Large intestine (tissue), 3 donors: ENCODE measurements around the gene ATP9A. TPM values are rescaled to one million over a fixed set of nuclear protein-coding genes. Genes with fewer than 3 reads are reported as not detected.

Experiments
- DNase-seq, 2 donors: peaks; one replicate each; pipeline versions ENCODE4 v3.0.0 to v3.0.0-alpha.2; 2013
- H3K27ac ChIP-seq: one replicate; pipeline ENCODE4 v1.5.1; 2013; ENCODE audit warnings: low read length
- H3K27me3 ChIP-seq: 2 replicates; pipeline ENCODE4 v1.6.1; 2013; ENCODE audit warnings: low read length; ENCODE audit not compliant: control insufficient read depth, insufficient read depth
- H3K36me3 ChIP-seq: 2 replicates; pipeline ENCODE4 v1.6.1; 2013; ENCODE audit warnings: low read length; ENCODE audit not compliant: control insufficient read depth, insufficient read depth
- H3K4me1 ChIP-seq: one replicate; pipeline ENCODE4 v1.6.1; 2013; ENCODE audit warnings: low read length; ENCODE audit not compliant: control insufficient read depth, insufficient read depth
- H3K4me3 ChIP-seq: one replicate; pipeline ENCODE4 v1.5.1; 2013; ENCODE audit warnings: low read length
- H3K9me3 ChIP-seq: one replicate; pipeline ENCODE4 v1.6.1; 2013; ENCODE audit warnings: mild to moderate bottlenecking, low read depth, low read length, moderate library complexity; ENCODE audit not compliant: control insufficient read depth
- WGBS: methylation state at CpG from one replicate; pipeline ENCODE4 v1.1.5; 2013; ENCODE audit warnings: low lambda C conversion rate; ENCODE audit not compliant: insufficient coverage; 5-methylcytosine and 5-hydroxymethylcytosine counted together
- polyA plus RNA-seq: library from polyadenylated mRNA; unstranded; fragments of 120-200 nt; gene quantifications from one replicate; pipeline ENCODE4 v1.2.1, GENCODE V29; 2013

Gene ATP9A
- polyA plus RNA-seq, 1 donor: 46.3 TPM

DNA sequence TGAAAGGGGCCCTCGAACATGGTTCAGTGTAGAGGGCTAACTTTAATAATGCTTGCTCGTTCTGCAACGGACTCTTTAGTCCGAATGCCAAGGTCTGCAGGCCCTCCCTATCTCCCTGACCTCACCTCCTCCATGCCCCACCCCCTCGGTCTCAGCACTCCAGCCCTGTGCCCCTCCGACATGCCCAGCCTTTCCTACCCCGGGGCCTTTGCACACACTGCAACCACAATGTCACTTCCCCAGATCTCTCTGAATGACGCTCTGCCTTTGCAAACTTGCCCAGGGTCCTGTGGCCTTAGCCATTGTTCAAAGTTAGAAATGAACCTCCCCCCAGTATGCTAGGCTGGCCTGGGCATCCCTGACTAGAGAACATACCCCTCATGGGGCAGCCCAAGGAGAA lies 175.6 kb downstream of the ATP9A start:
- H3K4me3 ChIP-seq: no peak overlapping the region
- no peaks in the 10 kb centered on the region for H3K27me3 ChIP-seq
- H3K27ac ChIP-seq: no peak overlapping the region
- peaks cover 6% of the 10 kb centered on the region for H3K36me3 ChIP-seq
- DNase-seq: no peak
- H3K4me1 ChIP-seq: no peaks in the 10 kb centered on the region
- WGBS: 100% methylated on average over 3 of the region's 8 CpGs
- no peaks in the 10 kb centered on the region for H3K9me3 ChIP-seq

DNA sequence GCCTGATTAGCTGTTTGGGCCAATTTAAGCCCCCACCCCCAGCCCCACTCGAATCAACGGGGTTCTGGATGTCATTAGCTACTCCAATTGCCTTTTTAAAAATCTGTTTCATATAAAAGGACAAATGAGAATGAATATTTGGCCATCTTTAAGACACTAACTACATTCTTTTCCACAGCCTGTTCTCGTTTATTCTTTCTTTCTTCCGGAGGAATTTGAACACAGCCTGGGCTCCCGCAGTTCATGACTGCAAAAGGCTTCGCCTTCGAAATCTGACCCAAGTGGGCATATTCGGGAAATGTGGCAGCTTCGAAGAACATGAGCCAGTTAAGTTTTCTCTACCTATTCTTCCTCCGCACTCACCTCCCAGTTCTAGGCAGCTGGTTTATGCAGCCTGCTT lies 176.3 kb downstream of the ATP9A start:
- H3K27me3 ChIP-seq: no peaks in the 10 kb centered on the region
- peaks cover 3% of the 10 kb centered on the region for H3K36me3 ChIP-seq
- whole genome bisulfite sequencing: no CpG with 5 or more reads among the region's 10 CpGs
- H3K4me3 ChIP-seq: no peak overlapping the region
- H3K27ac ChIP-seq: no peak overlapping the region
- no peaks in the 10 kb centered on the region for H3K4me1 ChIP-seq
- no peaks in the 10 kb centered on the region for H3K9me3 ChIP-seq
- DNase-seq: no peak

DNA sequence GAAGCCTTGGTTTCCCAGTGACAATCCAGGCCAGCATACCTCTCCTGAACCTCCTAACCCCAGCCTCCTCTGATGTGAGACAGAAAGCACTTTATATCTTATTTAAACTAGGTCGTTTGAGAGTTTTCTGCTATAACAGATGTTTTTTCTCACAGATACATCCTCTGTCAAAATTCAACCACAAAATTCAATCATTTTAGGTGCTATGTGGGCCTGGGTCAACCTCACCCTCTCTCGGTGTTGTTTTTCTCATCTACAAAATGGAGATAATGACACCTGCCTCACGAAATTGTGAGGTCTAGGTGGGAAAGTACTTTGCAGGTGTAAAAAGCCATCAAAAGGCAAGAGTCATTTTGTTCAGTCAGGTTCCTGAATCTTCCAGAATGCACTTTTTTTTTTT lies 179.4 kb downstream of the ATP9A start:
- Histone ChIP-seq H3K4me1 (no peaks in the 10 kb centered on the region), H3K36me3 (no peaks in the 10 kb centered on the region), H3K27ac (no peak overlapping the region), H3K9me3 (no peaks in the 10 kb centered on the region), H3K4me3 (no peak overlapping the region), H3K27me3 (no peaks in the 10 kb centered on the region)
- WGBS: 63% methylated on average over 3 of the region's 3 CpGs
- no peak for DNase-seq

DNA sequence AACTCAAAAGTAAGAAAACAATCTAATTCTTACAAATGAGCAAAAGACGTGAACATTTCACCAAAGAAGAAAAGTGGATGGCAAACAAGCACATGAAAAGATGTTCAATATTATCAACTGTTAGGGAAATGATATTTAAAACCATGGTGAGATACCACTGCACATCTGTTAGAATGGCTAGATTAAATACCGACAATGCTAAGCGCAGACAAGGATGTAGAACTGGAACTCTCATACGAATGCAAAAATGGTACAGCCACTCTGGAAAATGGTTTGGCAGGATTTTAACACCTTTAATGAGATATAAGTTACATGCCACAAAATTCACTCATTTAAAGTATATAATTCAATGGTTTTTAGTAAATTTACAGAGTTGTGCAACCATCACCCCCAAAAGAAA lies 181.0 kb downstream of the ATP9A start:
- Histone ChIP-seq H3K36me3 (no peaks in the 10 kb centered on the region), H3K27ac (no peak overlapping the region), H3K9me3 (no peaks in the 10 kb centered on the region), H3K4me1 (no peaks in the 10 kb centered on the region), H3K4me3 (no peak overlapping the region), H3K27me3 (no peaks in the 10 kb centered on the region)
- no peak for DNase-seq
- 92% methylated on average over 4 of the region's 4 CpGs for WGBS

DNA sequence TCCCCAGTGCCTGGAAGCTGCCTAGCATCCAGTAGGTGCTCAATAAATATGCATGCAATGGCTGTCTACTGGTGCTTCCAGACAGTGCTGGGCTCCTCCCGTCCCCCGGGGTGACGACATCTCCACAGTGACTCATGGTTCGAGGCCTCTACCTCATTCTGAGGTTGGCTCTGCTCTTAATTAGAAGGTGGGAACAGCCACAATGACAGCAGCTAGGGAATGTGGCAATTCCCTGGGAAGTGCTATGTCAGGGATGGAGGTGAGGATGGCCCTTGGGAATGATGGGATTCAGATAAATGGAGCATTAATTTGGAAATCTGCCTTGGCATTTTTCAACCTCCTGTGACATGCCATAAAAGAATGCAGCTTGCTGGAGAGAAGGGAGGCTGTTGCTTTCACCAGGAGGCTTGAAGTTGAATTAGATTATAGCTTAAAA lies 182.2 kb downstream of the ATP9A start:
- Histone ChIP-seq H3K27ac (no peak overlapping the region), H3K9me3 (no peaks in the 10 kb centered on the region), H3K36me3 (no peaks in the 10 kb centered on the region), H3K4me1 (no peaks in the 10 kb centered on the region), H3K4me3 (no peak overlapping the region), H3K27me3 (no peaks in the 10 kb centered on the region)
- DNase-seq: no peak
- WGBS: no CpG with 5 or more reads among the region's 4 CpGs

DNA sequence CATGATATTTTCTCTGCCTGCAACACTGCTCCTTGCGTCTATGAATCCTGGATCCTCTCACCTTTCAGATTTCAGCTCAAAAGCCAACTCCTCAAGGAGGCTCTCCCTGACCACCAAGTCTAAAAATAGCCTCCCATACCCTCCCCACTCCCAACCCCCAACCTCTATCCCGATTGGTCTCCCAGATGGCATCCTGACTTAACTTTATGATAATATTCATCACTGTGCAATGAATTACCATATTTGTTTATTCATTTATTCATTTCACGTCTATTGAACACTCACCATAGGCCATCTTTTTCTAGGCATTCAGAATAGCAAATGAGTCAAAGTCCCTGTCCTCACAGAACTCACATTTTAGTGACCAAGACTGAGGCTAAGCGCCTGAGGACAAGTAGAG lies 183.0 kb downstream of the ATP9A start:
- H3K4me1 ChIP-seq: no peaks in the 10 kb centered on the region
- 100% methylated on average over 1 of the region's 4 CpGs for WGBS
- no peak for DNase-seq
- H3K4me3 ChIP-seq: no peak overlapping the region
- H3K27me3 ChIP-seq: no peaks in the 10 kb centered on the region
- no peaks in the 10 kb centered on the region for H3K36me3 ChIP-seq
- H3K27ac ChIP-seq: no peak overlapping the region
- no peaks in the 10 kb centered on the region for H3K9me3 ChIP-seq

DNA sequence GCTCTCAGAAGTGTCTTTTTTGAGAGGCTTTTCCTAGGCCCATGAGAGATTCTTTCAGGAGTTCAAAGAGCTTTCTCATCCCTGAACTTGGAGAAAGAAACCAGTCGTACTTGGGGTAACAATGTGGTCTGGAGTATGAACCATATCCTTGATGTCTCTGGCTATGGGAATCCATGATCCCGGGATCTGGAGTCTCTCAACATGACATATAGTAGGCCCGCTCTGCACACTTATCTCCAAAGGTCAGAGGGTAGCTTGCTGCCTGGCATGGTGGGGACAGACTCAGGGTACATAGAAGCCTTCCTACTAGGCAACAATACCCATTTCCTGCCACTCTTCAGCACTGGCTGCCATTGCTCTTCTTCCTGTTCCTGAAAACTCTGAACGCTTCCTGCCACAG lies 183.5 kb downstream of the ATP9A start:
- Histone ChIP-seq H3K36me3 (no peaks in the 10 kb centered on the region), H3K27me3 (no peaks in the 10 kb centered on the region), H3K4me3 (no peak overlapping the region), H3K9me3 (no peaks in the 10 kb centered on the region), H3K4me1 (no peaks in the 10 kb centered on the region), H3K27ac (no peak overlapping the region)
- DNase-seq: no peak
- WGBS: no CpG with 5 or more reads among the region's 4 CpGs

DNA sequence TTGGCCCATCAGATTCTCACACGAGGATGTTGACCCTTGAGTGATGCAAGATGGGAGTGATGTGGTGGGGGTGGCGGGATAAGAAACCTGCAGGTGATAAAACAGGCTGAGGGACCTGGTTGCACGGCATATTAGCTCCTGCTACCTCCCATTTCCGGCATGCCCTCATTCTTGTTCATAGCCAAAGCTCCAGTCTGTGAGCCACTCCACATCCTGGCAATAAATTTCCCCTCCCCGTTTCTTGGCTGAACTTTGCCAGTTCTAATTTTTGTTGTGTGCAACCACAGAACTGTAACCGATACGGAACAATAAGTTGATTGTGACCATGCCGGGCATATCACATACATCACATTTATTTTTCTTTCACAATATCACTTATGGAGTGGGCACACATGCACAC lies 184.1 kb downstream of the ATP9A start:
- no peaks in the 10 kb centered on the region for H3K36me3 ChIP-seq
- 100% methylated on average over 3 of the region's 8 CpGs for WGBS
- no peak overlapping the region for H3K4me3 ChIP-seq
- no peak overlapping the region for H3K27ac ChIP-seq
- DNase-seq: no peak
- no peaks in the 10 kb centered on the region for H3K4me1 ChIP-seq
- H3K27me3 ChIP-seq: no peaks in the 10 kb centered on the region
- no peaks in the 10 kb centered on the region for H3K9me3 ChIP-seq

DNA sequence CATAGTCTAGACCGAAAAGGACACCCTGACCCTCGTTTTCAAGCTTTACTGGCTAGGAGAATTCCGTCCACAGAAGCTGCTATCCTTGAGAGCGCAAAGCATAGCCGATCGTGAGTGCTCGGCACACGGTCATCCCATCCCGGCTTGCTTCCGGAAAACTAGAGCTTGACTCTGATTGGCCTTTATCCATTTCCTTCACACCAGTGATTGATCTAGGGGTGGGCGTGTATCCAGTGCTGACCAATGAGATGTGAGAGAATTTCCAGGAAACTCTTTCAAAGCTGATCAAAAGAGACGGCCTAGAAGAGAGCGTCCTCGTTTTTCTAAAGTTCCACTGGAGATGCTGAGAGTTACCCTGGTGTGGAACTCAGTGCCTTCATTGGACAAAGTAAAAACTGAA lies 184.7 kb downstream of the ATP9A start:
- Histone ChIP-seq H3K4me1 (no peaks in the 10 kb centered on the region), H3K27ac (no peak overlapping the region), H3K4me3 (no peak overlapping the region), H3K27me3 (no peaks in the 10 kb centered on the region), H3K9me3 (no peaks in the 10 kb centered on the region), H3K36me3 (no peaks in the 10 kb centered on the region)
- no peak for DNase-seq
- WGBS: no CpG with 5 or more reads among the region's 14 CpGs

DNA sequence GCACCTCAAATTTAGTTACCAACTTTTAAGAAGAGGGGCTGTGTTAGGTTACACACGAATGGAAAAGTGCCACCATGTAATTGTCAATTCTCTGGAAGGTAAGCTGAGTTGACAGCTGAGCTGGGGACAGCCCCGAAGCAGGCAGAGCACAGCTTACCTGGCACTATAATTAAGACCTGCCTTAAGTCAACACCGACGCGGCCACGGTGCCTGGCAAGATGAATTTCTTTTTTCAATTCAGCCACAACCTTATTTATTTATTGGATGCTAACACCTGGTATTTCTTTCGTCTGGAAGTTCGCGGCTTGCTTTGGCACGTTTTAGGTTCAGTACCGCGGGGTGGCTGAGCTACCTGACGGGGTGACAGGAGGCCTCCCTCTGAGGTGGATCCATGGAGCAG lies 185.1 kb downstream of the ATP9A start:
- no peak for DNase-seq
- Histone ChIP-seq H3K9me3 (no peaks in the 10 kb centered on the region), H3K4me1 (no peaks in the 10 kb centered on the region), H3K4me3 (no peak overlapping the region), H3K36me3 (no peaks in the 10 kb centered on the region), H3K27me3 (no peaks in the 10 kb centered on the region), H3K27ac (no peak overlapping the region)
- 100% methylated on average over 1 of the region's 13 CpGs for WGBS

DNA sequence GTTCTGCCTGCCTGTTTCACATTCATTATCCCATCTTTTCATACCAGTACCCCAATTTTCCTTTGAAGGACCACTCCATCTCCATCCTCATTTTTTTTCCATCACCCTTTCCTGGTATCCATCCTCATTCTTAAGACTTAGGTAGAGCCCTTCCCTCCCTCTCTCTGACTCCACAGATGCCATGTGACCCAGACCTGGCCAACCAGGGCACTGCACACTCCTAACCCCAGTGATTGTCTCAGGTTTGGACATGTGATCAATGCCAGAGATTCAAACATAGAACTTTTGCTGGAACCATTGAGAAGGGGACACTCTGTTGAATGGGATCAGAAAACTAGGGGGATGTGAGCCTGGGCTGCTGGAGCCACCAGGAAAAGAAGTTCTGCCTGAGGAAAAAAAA lies 186.6 kb downstream of the ATP9A start:
- no peak for DNase-seq
- H3K27ac ChIP-seq: no peak overlapping the region

More for the DNA sequence above, 186.6 kb downstream of the ATP9A start:
- H3K4me3 ChIP-seq: no peak overlapping the region
- H3K4me1 ChIP-seq: no peaks in the 10 kb centered on the region
- H3K27me3 ChIP-seq: no peaks in the 10 kb centered on the region
- no peaks in the 10 kb centered on the region for H3K9me3 ChIP-seq
- H3K36me3 ChIP-seq: no peaks in the 10 kb centered on the region
